OCI-LY3 (cell line): ENCODE measurements around the gene ARMC8.

Experiments used
- CTCF ChIP-seq: fragments of 200-600, 300-600 bp; sonication (generic); IDR thresholded peaks from 2 replicates; pipeline ENCODE4 v1.5.1; 2014; ENCODE audit warnings: antibody characterized with exemption, low read length, low read depth
- EZH2phosphoT487 ChIP-seq: fragments of 200-600 bp; shearing (Covaris generic); IDR thresholded peaks from 2 replicates; pipeline ENCODE4 v1.6.1; 2018; ENCODE audit warnings: antibody characterized with exemption, mixed run types, low read depth

- TF ChIP-seq CTCF (no peak), EZH2phosphoT487 (no peak)
These were observed 10.0 kb downstream of the ARMC8 start for GRCh38 chr3:138197058-138197457.
